K562 (cell line): ENCODE measurements around the gene STK36. TPM values are rescaled to one million over a fixed set of nuclear protein-coding genes. Genes with fewer than 3 reads are reported as not detected.

ENCODE experiments used
- CAMTA2 ChIP-seq: fragments of 250-450 bp; sonication (Bioruptor Pico); conservative IDR thresholded peaks from 2 replicates; pipeline ENCODE4 v1.5.1; 2022
- DDX20 ChIP-seq: fragments of 450-650 bp; IDR thresholded peaks from 2 replicates; pipeline ENCODE4 v1.6.1; 2016; ENCODE audit warnings: missing genetic modification characterization, low read depth, mild to moderate bottlenecking, missing compliant biosample characterization, moderate library complexity
- JUND ChIP-seq, 2 experiments: IDR thresholded peaks; 2 replicates in 1 of 2; 3 replicates in 1 of 2; pipeline ENCODE4 v1.6.1; 2011; ENCODE audit warnings: borderline replicate concordance in 2 of 2, low read depth in 2 of 2, low read length in 2 of 2, improper control_type of control experiment in 1 of 2, missing biosample characterization in 1 of 2, missing genetic modification characterization in 1 of 2, missing genetic modification reagents in 1 of 2
- PTTG1 ChIP-seq: fragments of 450-650 bp; IDR thresholded peaks from 2 replicates; pipeline ENCODE4 v1.6.1; 2016; ENCODE audit warnings: low read depth, mild to moderate bottlenecking, missing genetic modification characterization, missing compliant biosample characterization
- TAF9B ChIP-seq: fragments of 450-650 bp; IDR thresholded peaks from 2 replicates; pipeline ENCODE4 v1.6.1; 2018; ENCODE audit warnings: mild to moderate bottlenecking; ENCODE audit not compliant: partially characterized antibody
- TBL1XR1 ChIP-seq, 2 experiments: IDR thresholded peaks; 2 replicates each; pipeline ENCODE4 v1.6.1; 2012; ENCODE audit warnings: improper control_type of control experiment in 2 of 2, low read length in 2 of 2, mild to moderate bottlenecking in 1 of 2
- ZNF133 ChIP-seq: fragments of 250-450 bp; sonication (Bioruptor Pico); IDR thresholded peaks from 2 replicates; pipeline ENCODE4 v1.4.0; 2020; ENCODE audit warnings: mild to moderate bottlenecking
- ZNF134 ChIP-seq: fragments of 250-450 bp; sonication (Bioruptor Pico); conservative IDR thresholded peaks from 2 replicates; pipeline ENCODE4 v1.4.0; 2020
- ZNF444 ChIP-seq: fragments of 250-450 bp; sonication (Bioruptor Pico); IDR thresholded peaks from 2 replicates; pipeline ENCODE4 v1.4.0; 2020; ENCODE audit warnings: mild to moderate bottlenecking, moderate library complexity
- ZNF644 ChIP-seq: fragments of 200-800 bp; sonication (Bioruptor generic); IDR thresholded peaks from 2 replicates; pipeline ENCODE4 v1.6.1; 2016; ENCODE audit warnings: low read depth, missing genetic modification characterization, missing compliant biosample characterization
- polyA plus RNA-seq, 8 experiments: library from polyadenylated mRNA; depleted of rRNA in 4 of 8; stranded (reverse) in 5 of 8; unstranded in 3 of 8; fragments of >200 nt; fragmentation: Nextera tagmentation in 2 of 8; fragmentation: Illumina TruSeq in 1 of 8; extraction: Ambion mirVana in 2 of 8; extraction: Trizol in 1 of 8; gene quantifications; 2 replicates each; pipeline versions ENCODE4 v1.2.1 to v1.2.3, GENCODE V29; 2011 to 2014; ENCODE audit warnings: inconsistent platforms in 1 of 8, missing spikeins in 1 of 8
- total RNA-seq, 7 experiments: library from RNA; depleted of rRNA in 6 of 7; stranded (reverse); fragments of >200 nt in 6 of 7; fragmentation: Illumina TruSeq in 2 of 7; extraction: Trizol in 2 of 7; gene quantifications; 2 replicates each; pipeline versions ENCODE4 v1.2.1 to v1.2.3, GENCODE V29; 2011 to 2021; ENCODE audit warnings: low replicate concordance in 1 of 7
- TF ChIP-seq, protein P1 (sequence below): fragments of 450-650 bp; IDR thresholded peaks from 2 replicates; pipeline ENCODE4 v1.6.1; 2017; ENCODE audit warnings: antibody characterized with exemption, mild to moderate bottlenecking
- TF ChIP-seq, protein P2 (sequence below): fragments of 250-450 bp; sonication (Bioruptor Pico); IDR thresholded peaks from 2 replicates; pipeline ENCODE4 v1.9.0; 2021; ENCODE audit warnings: mild to moderate bottlenecking, inconsistent platforms
- TF ChIP-seq, protein P3 (sequence below): sonication (generic); formaldehyde crosslinking; IDR thresholded peaks from 2 replicates; pipeline ENCODE4 v1.8.0; 2022; ENCODE audit warnings: missing genetic modification reagents, mild to moderate bottlenecking, moderate library complexity, borderline replicate concordance
- TF ChIP-seq, protein P4 (sequence below): fragments of 150-350 bp; conservative IDR thresholded peaks from 2 replicates; pipeline ENCODE4 v1.6.1; 2014; ENCODE audit warnings: low read length

The STK36 gene
- total and polyA plus RNA-seq, 9 of the 15 experiments (the other 6 are each of a cell fraction or from before 2014, with no cell fraction given): 3.5 to 12.4 (median 6.7) TPM

DNA sequence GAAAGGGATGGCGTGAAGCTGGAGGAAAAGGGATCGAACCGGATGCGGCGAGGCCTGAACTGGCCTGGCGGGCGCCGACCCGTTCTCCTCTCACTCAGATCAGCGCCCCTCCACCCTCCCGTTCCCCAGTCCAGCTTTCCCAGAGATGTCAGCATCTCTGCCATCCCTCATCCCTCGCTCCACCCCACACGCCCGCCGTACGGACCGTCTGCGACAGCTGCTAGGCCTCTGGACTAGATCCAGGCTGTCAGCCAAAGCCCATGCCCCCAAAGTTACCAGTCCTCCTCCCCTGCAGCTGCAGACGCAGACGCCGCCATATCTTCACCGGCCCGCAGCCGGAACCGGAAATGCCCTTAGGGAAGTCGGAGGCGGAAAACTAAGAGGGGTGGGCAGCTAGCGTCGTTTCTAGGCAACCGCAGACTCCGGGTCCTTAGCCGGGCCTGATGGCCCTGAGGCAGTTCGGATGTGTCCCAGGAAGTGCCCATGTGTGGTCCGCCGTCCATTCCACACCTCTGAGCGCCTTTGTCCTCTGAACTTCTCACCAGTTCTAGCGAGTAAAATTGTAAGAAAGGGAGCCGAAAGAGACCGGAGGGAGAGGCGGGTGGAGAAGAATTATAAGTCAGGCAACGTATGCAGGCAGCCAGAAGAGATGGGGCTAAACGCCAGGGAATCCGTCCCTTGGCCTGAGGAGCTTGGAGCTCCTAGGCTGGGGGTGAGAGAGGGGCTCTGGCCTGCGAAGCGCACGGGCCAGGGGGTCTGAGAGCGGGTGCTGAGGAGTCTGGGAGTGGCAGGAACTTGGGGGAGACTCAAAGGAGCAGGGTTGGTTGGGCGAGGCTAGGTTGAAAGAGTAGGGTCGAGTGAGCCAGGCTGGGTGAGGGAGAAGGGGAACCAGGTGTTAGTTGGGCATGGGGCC, at the start of gene STK36, which contains the start of gene RNF25 (continued):
- TF ChIP-seq, protein P1, sequence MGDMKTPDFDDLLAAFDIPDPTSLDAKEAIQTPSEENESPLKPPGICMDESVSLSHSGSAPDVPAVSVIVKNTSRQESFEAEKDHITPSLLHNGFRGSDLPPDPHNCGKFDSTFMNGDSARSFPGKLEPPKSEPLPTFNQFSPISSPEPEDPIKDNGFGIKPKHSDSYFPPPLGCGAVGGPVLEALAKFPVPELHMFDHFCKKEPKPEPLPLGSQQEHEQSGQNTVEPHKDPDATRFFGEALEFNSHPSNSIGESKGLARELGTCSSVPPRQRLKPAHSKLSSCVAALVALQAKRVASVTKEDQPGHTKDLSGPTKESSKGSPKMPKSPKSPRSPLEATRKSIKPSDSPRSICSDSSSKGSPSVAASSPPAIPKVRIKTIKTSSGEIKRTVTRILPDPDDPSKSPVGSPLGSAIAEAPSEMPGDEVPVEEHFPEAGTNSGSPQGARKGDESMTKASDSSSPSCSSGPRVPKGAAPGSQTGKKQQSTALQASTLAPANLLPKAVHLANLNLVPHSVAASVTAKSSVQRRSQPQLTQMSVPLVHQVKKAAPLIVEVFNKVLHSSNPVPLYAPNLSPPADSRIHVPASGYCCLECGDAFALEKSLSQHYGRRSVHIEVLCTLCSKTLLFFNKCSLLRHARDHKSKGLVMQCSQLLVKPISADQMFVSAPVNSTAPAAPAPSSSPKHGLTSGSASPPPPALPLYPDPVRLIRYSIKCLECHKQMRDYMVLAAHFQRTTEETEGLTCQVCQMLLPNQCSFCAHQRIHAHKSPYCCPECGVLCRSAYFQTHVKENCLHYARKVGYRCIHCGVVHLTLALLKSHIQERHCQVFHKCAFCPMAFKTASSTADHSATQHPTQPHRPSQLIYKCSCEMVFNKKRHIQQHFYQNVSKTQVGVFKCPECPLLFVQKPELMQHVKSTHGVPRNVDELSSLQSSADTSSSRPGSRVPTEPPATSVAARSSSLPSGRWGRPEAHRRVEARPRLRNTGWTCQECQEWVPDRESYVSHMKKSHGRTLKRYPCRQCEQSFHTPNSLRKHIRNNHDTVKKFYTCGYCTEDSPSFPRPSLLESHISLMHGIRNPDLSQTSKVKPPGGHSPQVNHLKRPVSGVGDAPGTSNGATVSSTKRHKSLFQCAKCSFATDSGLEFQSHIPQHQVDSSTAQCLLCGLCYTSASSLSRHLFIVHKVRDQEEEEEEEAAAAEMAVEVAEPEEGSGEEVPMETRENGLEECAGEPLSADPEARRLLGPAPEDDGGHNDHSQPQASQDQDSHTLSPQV: no peak
- TF ChIP-seq, protein P2, sequence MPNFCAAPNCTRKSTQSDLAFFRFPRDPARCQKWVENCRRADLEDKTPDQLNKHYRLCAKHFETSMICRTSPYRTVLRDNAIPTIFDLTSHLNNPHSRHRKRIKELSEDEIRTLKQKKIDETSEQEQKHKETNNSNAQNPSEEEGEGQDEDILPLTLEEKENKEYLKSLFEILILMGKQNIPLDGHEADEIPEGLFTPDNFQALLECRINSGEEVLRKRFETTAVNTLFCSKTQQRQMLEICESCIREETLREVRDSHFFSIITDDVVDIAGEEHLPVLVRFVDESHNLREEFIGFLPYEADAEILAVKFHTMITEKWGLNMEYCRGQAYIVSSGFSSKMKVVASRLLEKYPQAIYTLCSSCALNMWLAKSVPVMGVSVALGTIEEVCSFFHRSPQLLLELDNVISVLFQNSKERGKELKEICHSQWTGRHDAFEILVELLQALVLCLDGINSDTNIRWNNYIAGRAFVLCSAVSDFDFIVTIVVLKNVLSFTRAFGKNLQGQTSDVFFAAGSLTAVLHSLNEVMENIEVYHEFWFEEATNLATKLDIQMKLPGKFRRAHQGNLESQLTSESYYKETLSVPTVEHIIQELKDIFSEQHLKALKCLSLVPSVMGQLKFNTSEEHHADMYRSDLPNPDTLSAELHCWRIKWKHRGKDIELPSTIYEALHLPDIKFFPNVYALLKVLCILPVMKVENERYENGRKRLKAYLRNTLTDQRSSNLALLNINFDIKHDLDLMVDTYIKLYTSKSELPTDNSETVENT: no peak
- no peak for TF ChIP-seq JUND (IDR thresholded peaks at IDR 0.05; ENCODE audit: borderline replicate concordance, low read depth, low read length)
- no peak for TF ChIP-seq JUND (tag; IDR thresholded peaks at IDR 0.05; ENCODE audit: borderline replicate concordance, low read depth, low read length)
- TF ChIP-seq CAMTA2 (CRISPR knock-in tag): no peak
- TF ChIP-seq ZNF133 (CRISPR knock-in tag): no peak
- TF ChIP-seq ZNF134 (CRISPR knock-in tag): no peak
- no peak for TF ChIP-seq ZNF644 (tag)
- TF ChIP-seq, protein P3, sequence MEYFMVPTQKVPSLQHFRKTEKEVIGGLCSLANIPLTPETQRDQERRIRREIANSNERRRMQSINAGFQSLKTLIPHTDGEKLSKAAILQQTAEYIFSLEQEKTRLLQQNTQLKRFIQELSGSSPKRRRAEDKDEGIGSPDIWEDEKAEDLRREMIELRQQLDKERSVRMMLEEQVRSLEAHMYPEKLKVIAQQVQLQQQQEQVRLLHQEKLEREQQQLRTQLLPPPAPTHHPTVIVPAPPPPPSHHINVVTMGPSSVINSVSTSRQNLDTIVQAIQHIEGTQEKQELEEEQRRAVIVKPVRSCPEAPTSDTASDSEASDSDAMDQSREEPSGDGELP: peak; percentile 73
- peak; percentile 61 for TF ChIP-seq TAF9B
- TF ChIP-seq ZNF444 (CRISPR knock-in tag): no peak
- TF ChIP-seq, protein P4, sequence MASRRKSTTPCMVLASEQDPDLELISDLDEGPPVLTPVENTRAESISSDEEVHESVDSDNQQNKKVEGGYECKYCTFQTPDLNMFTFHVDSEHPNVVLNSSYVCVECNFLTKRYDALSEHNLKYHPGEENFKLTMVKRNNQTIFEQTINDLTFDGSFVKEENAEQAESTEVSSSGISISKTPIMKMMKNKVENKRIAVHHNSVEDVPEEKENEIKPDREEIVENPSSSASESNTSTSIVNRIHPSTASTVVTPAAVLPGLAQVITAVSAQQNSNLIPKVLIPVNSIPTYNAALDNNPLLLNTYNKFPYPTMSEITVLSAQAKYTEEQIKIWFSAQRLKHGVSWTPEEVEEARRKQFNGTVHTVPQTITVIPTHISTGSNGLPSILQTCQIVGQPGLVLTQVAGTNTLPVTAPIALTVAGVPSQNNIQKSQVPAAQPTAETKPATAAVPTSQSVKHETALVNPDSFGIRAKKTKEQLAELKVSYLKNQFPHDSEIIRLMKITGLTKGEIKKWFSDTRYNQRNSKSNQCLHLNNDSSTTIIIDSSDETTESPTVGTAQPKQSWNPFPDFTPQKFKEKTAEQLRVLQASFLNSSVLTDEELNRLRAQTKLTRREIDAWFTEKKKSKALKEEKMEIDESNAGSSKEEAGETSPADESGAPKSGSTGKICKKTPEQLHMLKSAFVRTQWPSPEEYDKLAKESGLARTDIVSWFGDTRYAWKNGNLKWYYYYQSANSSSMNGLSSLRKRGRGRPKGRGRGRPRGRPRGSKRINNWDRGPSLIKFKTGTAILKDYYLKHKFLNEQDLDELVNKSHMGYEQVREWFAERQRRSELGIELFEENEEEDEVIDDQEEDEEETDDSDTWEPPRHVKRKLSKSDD: no peak
- no peak for TF ChIP-seq TBL1XR1 (IDR thresholded peaks at IDR 0.05; ENCODE audit: low read length in 2 of 2)
- TF ChIP-seq DDX20 (tag): no peak
- no peak for TF ChIP-seq PTTG1 (tag)
